HepG2 (cell line): Measurements from ENCODE around the gene TUT1. TPM values are rescaled to one million over a fixed set of nuclear protein-coding genes. Genes with fewer than 3 reads are reported as not detected.

Source experiments
- NCOR1 ChIP-seq: fragments of 200-600 bp; sonication (generic); IDR thresholded peaks from 2 replicates; pipeline ENCODE4 v1.7.0; 2017; ENCODE audit warnings: antibody characterized with exemption, low read length, borderline replicate concordance
- NFKBIZ ChIP-seq: IDR thresholded peaks from 2 replicates; pipeline ENCODE4 v1.6.1; 2018; ENCODE audit warnings: missing genetic modification reagents, missing compliant biosample characterization
- NFYC ChIP-seq: IDR thresholded peaks from 2 replicates; pipeline ENCODE4 v1.6.1; 2016; ENCODE audit warnings: missing genetic modification reagents, missing compliant biosample characterization
- PHF8 ChIP-seq: sonication (generic); formaldehyde crosslinking; IDR thresholded peaks from 2 replicates; pipeline ENCODE4 v1.5.0; 2020; ENCODE audit warnings: missing genetic modification reagents
- RARA ChIP-seq: IDR thresholded peaks from 2 replicates; pipeline ENCODE4 v1.6.1; 2016; ENCODE audit warnings: missing genetic modification reagents, missing compliant biosample characterization
- SRSF4 ChIP-seq: fragments of 200-400 bp; formaldehyde crosslinking; IDR thresholded peaks from one replicate; pipeline ENCODE4 v1.6.1; 2018; ENCODE audit warnings: mild to moderate bottlenecking, low read depth, low read length, moderate library complexity; ENCODE audit not compliant: poor library complexity, severe bottlenecking
- STAG1 ChIP-seq: sonication (generic); formaldehyde crosslinking; IDR thresholded peaks from 2 replicates; pipeline ENCODE4 v1.4.0; 2020; ENCODE audit warnings: missing genetic modification reagents
- THYN1 ChIP-seq: sonication (generic); formaldehyde crosslinking; IDR thresholded peaks from 2 replicates; pipeline ENCODE4 v1.8.1; 2023; ENCODE audit warnings: low read depth, mild to moderate bottlenecking, moderate library complexity, missing genetic modification reagents, borderline replicate concordance
- ZBTB1 ChIP-seq: sonication (generic); formaldehyde crosslinking; IDR thresholded peaks from 2 replicates; pipeline ENCODE4 v1.4.0; 2020; ENCODE audit warnings: missing genetic modification reagents, borderline replicate concordance
- ZNF451 ChIP-seq: sonication (generic); formaldehyde crosslinking; IDR thresholded peaks from 2 replicates; pipeline ENCODE4 v1.5.0; 2020; ENCODE audit warnings: mild to moderate bottlenecking, missing genetic modification reagents
- ZNF569 ChIP-seq: sonication (generic); formaldehyde crosslinking; IDR thresholded peaks from 2 replicates; pipeline ENCODE4 v1.5.0; 2020; ENCODE audit warnings: mild to moderate bottlenecking, missing genetic modification reagents, moderate library complexity, borderline replicate concordance
- polyA plus RNA-seq, 8 experiments: library from polyadenylated mRNA; depleted of rRNA in 3 of 8; stranded (reverse) in 7 of 8; unstranded in 1 of 8; fragments of >200 nt; fragmentation: Illumina TruSeq in 4 of 8; extraction: Trizol in 4 of 8; gene quantifications; 2 replicates each; pipeline versions ENCODE4 v1.2.1 to v1.2.3, GENCODE V29; 2011 to 2016; ENCODE audit warnings: low read depth in 4 of 8, missing spikeins in 1 of 8, mixed read lengths in 1 of 8; ENCODE audit not compliant: insufficient read depth in 1 of 8
- total RNA-seq, 5 experiments: library from RNA; depleted of rRNA; stranded (reverse); fragments of >200 nt; fragmentation: Illumina TruSeq; extraction: Trizol; gene quantifications; 2 replicates each; pipeline ENCODE4 v1.2.3, GENCODE V29; 2016; ENCODE audit warnings: low read depth in 1 of 5
- TF ChIP-seq, protein P1 (sequence below), 2 experiments: sonication (generic) in 1 of 2; formaldehyde crosslinking in 1 of 2; IDR thresholded peaks; 2 replicates each; pipeline versions ENCODE4 v1.4.0 to v1.6.1; 2016 to 2020; ENCODE audit warnings: borderline replicate concordance in 1 of 2, low read depth in 1 of 2, mild to moderate bottlenecking in 1 of 2, missing genetic modification reagents in 1 of 2
- TF ChIP-seq, protein P2 (sequence below): sonication (generic); formaldehyde crosslinking; IDR thresholded peaks from 2 replicates; pipeline ENCODE4 v1.9.0; 2021; ENCODE audit warnings: missing genetic modification reagents, borderline replicate concordance
- TF ChIP-seq, protein P3 (sequence below): sonication (generic); formaldehyde crosslinking; conservative IDR thresholded peaks from 2 replicates; pipeline ENCODE4 v1.4.0; 2020; ENCODE audit warnings: missing genetic modification reagents
- TF ChIP-seq, protein P4 (sequence below): sonication (generic); formaldehyde crosslinking; IDR thresholded peaks from 2 replicates; pipeline ENCODE4 v1.4.0; 2020; ENCODE audit warnings: mild to moderate bottlenecking, missing genetic modification reagents
- TF ChIP-seq, protein P5 (sequence below): fragments of 450-650 bp; IDR thresholded peaks from 2 replicates; pipeline ENCODE4 v1.6.1; 2017; ENCODE audit warnings: mild to moderate bottlenecking

Gene TUT1
- total and polyA plus RNA-seq, 2 of the 13 experiments (the other 11 are each of a cell fraction or from before 2014, with no cell fraction given) = 9.7 to 14.3 TPM

DNA sequence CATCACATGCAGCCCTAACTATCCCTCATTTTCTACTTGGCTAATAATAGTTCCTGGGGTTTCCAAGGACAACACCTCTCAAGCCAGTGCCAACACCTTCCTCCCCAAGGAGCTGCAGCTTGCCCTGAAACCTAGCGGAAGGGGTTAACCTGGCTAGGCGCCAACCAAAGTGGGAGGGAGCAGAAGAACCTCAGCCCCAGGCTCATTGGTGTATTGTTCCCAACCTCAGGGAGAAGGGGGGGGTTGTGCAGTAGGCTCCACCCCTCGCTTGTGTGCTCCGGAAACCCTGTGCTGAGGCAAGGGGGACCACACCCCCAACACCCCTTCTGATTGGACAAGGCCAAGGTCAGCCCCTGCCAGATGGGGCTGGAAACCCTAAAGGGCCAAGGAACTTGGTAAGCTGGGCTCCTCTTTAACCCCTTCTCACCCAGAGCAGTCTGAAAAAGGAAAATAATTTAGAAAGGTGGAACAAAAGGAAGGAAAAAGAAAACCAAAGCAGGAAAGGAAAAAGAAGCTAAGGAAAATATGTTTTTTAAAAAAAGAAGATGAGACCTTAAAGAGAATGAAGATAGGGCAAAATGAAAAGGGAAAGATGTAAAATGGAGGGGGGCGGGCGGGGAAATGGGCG, 7.9 kb upstream of the TUT1 start (continued):
- TF ChIP-seq, protein P1, sequence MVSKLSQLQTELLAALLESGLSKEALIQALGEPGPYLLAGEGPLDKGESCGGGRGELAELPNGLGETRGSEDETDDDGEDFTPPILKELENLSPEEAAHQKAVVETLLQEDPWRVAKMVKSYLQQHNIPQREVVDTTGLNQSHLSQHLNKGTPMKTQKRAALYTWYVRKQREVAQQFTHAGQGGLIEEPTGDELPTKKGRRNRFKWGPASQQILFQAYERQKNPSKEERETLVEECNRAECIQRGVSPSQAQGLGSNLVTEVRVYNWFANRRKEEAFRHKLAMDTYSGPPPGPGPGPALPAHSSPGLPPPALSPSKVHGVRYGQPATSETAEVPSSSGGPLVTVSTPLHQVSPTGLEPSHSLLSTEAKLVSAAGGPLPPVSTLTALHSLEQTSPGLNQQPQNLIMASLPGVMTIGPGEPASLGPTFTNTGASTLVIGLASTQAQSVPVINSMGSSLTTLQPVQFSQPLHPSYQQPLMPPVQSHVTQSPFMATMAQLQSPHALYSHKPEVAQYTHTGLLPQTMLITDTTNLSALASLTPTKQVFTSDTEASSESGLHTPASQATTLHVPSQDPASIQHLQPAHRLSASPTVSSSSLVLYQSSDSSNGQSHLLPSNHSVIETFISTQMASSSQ (IDR thresholded peaks at IDR 0.05; ENCODE audit: low read depth) = no peak; the same call in 1 of the 2 replicates
- TF ChIP-seq, protein P1 (CRISPR knock-in tag; IDR thresholded peaks at IDR 0.05; ENCODE audit: borderline replicate concordance) = peak; percentile 51; the same call in 1 of the 2 replicates
- peak; percentile 90 for TF ChIP-seq NFYC (CRISPR knock-in tag)
- no peak for TF ChIP-seq ZNF451 (CRISPR knock-in tag)
- TF ChIP-seq ZBTB1 (CRISPR knock-in tag) = no peak
- 0 out of 2 replicates have a peak, but pooled peaks have one; percentile 22 for TF ChIP-seq THYN1
- TF ChIP-seq, protein P2, sequence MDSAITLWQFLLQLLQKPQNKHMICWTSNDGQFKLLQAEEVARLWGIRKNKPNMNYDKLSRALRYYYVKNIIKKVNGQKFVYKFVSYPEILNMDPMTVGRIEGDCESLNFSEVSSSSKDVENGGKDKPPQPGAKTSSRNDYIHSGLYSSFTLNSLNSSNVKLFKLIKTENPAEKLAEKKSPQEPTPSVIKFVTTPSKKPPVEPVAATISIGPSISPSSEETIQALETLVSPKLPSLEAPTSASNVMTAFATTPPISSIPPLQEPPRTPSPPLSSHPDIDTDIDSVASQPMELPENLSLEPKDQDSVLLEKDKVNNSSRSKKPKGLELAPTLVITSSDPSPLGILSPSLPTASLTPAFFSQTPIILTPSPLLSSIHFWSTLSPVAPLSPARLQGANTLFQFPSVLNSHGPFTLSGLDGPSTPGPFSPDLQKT (CRISPR knock-in tag) = no peak
- TF ChIP-seq, protein P3, sequence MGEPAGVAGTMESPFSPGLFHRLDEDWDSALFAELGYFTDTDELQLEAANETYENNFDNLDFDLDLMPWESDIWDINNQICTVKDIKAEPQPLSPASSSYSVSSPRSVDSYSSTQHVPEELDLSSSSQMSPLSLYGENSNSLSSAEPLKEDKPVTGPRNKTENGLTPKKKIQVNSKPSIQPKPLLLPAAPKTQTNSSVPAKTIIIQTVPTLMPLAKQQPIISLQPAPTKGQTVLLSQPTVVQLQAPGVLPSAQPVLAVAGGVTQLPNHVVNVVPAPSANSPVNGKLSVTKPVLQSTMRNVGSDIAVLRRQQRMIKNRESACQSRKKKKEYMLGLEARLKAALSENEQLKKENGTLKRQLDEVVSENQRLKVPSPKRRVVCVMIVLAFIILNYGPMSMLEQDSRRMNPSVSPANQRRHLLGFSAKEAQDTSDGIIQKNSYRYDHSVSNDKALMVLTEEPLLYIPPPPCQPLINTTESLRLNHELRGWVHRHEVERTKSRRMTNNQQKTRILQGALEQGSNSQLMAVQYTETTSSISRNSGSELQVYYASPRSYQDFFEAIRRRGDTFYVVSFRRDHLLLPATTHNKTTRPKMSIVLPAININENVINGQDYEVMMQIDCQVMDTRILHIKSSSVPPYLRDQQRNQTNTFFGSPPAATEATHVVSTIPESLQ (CRISPR knock-in tag) = no peak
- peak; percentile 28; the same call in 1 of the 2 replicates for TF ChIP-seq RARA (CRISPR knock-in tag)
- no peak for TF ChIP-seq SRSF4
- no peak for TF ChIP-seq STAG1 (CRISPR knock-in tag)
- TF ChIP-seq, protein P4, sequence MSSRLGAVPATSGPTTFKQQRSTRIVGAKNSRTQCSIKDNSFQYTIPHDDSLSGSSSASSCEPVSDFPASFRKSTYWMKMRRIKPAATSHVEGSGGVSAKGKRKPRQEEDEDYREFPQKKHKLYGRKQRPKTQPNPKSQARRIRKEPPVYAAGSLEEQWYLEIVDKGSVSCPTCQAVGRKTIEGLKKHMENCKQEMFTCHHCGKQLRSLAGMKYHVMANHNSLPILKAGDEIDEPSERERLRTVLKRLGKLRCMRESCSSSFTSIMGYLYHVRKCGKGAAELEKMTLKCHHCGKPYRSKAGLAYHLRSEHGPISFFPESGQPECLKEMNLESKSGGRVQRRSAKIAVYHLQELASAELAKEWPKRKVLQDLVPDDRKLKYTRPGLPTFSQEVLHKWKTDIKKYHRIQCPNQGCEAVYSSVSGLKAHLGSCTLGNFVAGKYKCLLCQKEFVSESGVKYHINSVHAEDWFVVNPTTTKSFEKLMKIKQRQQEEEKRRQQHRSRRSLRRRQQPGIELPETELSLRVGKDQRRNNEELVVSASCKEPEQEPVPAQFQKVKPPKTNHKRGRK (CRISPR knock-in tag) = 0 out of 2 replicates have a peak, but pooled peaks have one; percentile 27
- TF ChIP-seq, protein P5, sequence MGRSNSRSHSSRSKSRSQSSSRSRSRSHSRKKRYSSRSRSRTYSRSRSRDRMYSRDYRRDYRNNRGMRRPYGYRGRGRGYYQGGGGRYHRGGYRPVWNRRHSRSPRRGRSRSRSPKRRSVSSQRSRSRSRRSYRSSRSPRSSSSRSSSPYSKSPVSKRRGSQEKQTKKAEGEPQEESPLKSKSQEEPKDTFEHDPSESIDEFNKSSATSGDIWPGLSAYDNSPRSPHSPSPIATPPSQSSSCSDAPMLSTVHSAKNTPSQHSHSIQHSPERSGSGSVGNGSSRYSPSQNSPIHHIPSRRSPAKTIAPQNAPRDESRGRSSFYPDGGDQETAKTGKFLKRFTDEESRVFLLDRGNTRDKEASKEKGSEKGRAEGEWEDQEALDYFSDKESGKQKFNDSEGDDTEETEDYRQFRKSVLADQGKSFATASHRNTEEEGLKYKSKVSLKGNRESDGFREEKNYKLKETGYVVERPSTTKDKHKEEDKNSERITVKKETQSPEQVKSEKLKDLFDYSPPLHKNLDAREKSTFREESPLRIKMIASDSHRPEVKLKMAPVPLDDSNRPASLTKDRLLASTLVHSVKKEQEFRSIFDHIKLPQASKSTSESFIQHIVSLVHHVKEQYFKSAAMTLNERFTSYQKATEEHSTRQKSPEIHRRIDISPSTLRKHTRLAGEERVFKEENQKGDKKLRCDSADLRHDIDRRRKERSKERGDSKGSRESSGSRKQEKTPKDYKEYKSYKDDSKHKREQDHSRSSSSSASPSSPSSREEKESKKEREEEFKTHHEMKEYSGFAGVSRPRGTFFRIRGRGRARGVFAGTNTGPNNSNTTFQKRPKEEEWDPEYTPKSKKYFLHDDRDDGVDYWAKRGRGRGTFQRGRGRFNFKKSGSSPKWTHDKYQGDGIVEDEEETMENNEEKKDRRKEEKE = no peak
- no peak for TF ChIP-seq ZNF569 (CRISPR knock-in tag)
- TF ChIP-seq NCOR1 = peak; percentile 66; the same call in 1 of the 2 replicates
- TF ChIP-seq PHF8 (CRISPR knock-in tag) = no peak
- no peak for TF ChIP-seq NFKBIZ (CRISPR knock-in tag)
